ENCODE results near the gene DCUN1D1.
A peak's percentile ranks its signal among the peaks of the same experiment; 100 is the strongest.

The DCUN1D1 gene

DNA sequence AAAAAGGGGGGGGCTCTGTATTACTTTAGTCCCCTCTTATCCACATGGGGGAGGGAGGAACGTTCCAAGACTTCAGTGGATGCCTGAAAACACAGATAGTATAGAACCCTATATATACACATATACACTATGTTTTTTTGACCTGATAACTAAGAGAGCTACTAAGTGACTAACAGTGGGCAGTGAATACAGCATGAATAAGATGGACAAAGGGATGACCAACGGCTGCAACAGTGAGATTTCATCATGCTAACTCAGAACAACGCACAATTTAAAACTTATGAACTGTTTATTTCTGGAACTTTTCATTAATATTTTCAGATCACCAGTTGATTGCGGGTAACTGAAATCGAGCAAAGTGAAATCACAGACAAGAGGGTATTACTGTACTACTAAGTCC, 7.3 kb downstream of the DCUN1D1 start:
- no peak for DNase-seq (ENCODE audit: low read depth)
- TF ChIP-seq, protein P1, sequence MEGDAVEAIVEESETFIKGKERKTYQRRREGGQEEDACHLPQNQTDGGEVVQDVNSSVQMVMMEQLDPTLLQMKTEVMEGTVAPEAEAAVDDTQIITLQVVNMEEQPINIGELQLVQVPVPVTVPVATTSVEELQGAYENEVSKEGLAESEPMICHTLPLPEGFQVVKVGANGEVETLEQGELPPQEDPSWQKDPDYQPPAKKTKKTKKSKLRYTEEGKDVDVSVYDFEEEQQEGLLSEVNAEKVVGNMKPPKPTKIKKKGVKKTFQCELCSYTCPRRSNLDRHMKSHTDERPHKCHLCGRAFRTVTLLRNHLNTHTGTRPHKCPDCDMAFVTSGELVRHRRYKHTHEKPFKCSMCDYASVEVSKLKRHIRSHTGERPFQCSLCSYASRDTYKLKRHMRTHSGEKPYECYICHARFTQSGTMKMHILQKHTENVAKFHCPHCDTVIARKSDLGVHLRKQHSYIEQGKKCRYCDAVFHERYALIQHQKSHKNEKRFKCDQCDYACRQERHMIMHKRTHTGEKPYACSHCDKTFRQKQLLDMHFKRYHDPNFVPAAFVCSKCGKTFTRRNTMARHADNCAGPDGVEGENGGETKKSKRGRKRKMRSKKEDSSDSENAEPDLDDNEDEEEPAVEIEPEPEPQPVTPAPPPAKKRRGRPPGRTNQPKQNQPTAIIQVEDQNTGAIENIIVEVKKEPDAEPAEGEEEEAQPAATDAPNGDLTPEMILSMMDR (IDR thresholded peaks at IDR 0.05; ENCODE audit: insufficient read depth, low read depth, low read length, missing control alignments): no peak
- no peak overlapping the region for H3K4me3 ChIP-seq (ENCODE audit: low read length)

DNA sequence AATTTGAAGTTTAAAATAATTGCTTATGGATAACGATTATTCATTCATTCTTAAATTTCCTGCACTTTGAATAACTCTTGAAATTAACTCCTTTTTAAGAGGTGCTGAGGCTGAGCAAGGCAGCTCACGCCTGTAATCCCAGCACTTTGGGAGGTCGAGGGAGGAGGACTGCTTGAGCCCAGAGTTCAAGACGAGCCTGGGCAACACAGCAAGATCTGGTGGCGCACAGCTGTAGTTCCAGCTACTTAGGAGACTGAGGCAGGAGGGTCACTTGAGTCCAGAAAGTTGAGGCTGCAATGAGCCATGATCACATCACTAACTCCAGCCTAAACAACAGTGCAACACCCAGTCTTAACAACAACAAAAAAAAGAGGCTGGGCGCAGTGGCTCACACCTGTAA, 8.0 kb downstream of the DCUN1D1 start:
- no peak for DNase-seq (ENCODE audit: low read depth)
- TF ChIP-seq, protein P1 (IDR thresholded peaks at IDR 0.05; ENCODE audit: insufficient read depth, low read depth, low read length, missing control alignments): no peak
- H3K4me3 ChIP-seq (ENCODE audit: low read length): no peak overlapping the region

DNA sequence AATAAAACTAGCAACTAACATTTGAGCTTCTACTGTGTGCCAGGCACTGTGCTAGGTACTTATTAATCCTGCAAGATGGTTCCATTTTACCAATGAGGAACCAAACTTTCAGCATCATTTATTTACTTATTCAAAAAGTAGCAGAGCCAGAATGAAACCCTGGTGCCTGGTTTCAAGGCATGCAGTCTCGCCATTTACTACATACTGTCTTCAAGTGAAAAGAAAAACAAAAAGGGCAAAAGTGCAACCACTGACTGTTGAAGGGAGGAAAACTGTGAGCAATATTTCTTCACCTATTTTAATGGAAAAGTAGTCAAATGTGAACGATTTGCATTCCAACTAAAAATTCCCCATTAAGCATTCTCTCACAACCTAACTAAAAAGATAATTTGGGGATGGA, 8.7 kb downstream of the DCUN1D1 start:
- no peak for DNase-seq (ENCODE audit: low read depth)
- H3K4me3 ChIP-seq (ENCODE audit: low read length): no peak overlapping the region
- TF ChIP-seq, protein P1 (IDR thresholded peaks at IDR 0.05; ENCODE audit: insufficient read depth, low read depth, low read length, missing control alignments): no peak

DNA sequence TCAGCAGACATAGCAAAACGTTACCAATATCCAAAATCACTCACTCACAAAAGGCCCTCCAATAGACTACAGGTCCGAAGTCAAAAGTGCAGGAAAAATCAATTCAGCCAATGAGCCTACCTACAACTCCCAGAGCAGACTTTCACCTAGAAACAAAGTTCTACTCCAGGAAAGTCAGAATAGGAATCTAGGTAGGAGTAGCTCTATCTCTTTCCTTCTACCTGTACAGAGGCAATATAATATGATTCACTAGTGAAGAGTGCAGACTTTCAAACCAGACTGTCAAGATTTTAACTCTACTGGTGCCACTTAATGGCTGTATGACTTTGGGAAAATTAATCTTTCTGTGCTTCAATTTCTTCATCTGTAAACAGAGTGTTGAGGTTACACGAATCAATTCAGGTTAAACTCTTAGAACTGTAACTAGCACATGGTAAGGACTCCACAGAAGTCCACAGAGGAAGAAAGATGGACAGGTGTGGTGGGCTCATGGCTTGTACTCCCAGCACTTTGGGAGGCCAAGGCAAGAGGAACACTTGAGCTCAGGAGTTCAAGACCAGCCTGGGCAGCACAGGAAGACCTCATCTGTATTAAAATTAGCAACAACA, 9.4 kb downstream of the DCUN1D1 start:
- TF ChIP-seq, protein P1 (IDR thresholded peaks at IDR 0.05; ENCODE audit: insufficient read depth, low read depth, low read length, missing control alignments): no peak
- no peak overlapping the region for H3K4me3 ChIP-seq (ENCODE audit: low read length)
- peak; percentile 36 for DNase-seq (ENCODE audit: low read depth)

DNA sequence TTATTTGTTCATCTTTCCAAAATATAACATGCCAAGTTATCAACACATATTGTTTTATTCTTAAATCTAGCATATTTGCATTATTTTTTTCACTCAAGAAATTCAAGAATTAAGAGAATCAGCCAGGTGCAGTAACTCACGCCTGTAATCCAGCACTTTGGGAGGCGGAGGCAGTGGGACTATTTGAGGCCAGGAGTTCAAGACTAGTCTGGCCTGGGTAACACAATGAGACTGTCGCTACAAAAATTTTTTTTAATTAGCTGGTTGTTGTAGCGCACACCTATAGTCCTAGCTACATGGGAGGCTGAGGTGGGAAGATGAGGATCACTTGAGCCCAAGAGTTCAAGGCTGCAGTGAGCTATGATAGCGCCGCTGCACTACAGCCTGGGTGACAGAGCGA, 10.5 kb downstream of the DCUN1D1 start:
- TF ChIP-seq, protein P1 (IDR thresholded peaks at IDR 0.05; ENCODE audit: insufficient read depth, low read depth, low read length, missing control alignments): no peak
- H3K4me3 ChIP-seq (ENCODE audit: low read length): no peak overlapping the region
- DNase-seq (ENCODE audit: low read depth): no peak

DNA sequence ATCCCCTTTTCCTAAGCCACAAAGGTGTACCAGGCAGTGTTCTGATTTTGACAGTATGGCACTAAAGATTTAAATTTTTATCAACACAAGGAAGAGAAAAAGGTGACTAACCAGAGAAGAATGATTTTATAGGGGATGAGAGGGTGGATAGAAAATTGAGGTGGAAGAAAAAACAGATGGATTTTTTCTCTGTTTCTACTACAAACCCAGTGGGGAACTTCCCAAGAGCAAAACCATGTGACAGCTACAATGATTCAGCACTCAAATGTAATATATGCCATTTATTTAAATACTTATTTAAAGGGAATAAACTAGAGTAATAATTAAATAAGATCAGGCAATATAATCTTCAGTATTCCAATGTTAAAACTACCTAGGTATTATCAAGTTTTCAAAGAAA, 11.1 kb downstream of the DCUN1D1 start:
- H3K4me3 ChIP-seq (ENCODE audit: low read length): no peak overlapping the region
- TF ChIP-seq, protein P1 (IDR thresholded peaks at IDR 0.05; ENCODE audit: insufficient read depth, low read depth, low read length, missing control alignments): no peak
- DNase-seq (ENCODE audit: low read depth): peak; percentile 17

Data from epithelial cell of esophagus (primary cell).